HG03565 (cell line): Measurements from ENCODE around the gene COQ4.

Experiments
- ATAC-seq: cut with Tn5 transposase; IDR thresholded peaks from one replicate; pipeline ENCODE4 v1.9.1; 2021; ENCODE audit warnings: mild to moderate bottlenecking, moderate library complexity; ENCODE audit not compliant: unreplicated experiment

Gene COQ4

GRCh38 chr9:128340691-128341434, 18.2 kb downstream of the COQ4 start:
- no peak for ATAC-seq

- no peak for ATAC-seq
These were observed 18.8 kb downstream of the COQ4 start for GRCh38 chr9:128341435-128341849.

- no peak for ATAC-seq
These were observed 20.5 kb downstream of the COQ4 start for GRCh38 chr9:128342971-128343680.

DNA sequence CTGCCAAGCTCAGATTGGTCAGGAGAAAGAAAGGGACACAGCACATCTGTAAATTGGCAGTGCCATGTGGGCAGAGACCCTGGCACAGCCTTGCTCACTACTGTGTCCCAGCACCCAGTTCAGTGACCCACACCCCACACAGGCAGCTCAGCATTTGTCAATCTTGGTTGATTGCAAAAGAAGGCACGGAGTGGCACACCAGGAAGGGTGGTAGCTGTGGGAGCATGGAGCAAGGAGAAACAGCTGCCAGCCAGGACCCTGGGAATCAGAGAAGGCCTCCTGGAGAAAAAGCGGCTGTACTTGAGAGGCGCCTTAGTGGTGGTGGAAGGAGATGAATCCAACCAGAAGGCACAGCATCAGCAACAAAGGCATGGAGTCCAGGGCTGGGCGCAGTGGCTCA, 21.2 kb downstream of the COQ4 start:
- no peak for ATAC-seq

DNA sequence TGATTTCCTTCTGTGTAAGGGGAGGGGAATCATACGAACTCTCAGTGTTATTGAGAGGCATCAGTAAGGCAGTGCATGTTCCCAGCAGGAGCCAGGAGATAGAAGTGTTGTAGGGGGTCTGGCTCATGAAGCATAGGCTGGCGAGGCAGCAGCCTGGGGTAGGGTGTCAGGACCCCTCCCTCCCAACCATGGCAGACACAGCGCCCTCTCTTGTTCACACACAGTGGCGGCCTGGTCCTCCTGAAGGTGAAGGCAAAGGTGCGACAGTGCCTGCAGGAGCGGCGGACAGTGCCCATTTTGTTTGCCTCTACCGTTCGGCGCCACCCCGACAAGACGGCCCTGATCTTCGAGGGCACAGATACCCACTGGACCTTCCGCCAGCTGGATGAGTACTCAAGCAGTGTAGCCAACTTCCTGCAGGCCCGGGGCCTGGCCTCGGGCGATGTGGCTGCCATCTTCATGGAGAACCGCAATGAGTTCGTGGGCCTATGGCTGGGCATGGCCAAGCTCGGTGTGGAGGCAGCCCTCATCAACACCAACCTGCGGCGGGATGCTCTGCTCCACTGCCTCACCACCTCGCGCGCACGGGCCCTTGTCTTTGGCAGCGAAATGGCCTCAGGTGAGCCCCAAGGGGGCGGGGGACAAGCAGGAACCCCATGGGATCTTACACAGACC, 22.4 kb downstream of the COQ4 start:
- ATAC-seq: no peak

- ATAC-seq: no peak
These were observed 26.5 kb downstream of the COQ4 start for GRCh38 chr9:128349125-128349524.

DNA sequence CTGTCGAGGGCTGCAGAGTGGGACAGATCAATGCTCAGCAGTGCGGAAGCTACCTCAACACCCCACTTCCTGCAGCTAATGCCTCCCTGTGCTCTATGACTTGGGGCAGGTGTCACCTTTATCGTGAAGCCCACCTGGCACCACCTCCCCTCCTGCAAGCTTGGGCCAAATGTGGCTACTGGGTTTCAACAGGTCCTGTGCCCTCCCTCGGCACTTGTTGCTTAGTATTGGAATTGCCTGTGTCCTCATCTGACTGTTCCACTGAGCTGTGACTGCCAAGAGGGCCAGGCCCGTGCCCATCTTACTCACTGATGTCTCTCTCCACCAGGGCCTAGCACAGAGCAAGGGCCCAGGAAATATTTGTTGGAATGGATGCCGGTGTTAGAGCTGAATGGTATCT, 27.1 kb downstream of the COQ4 start:
- no peak for ATAC-seq

DNA sequence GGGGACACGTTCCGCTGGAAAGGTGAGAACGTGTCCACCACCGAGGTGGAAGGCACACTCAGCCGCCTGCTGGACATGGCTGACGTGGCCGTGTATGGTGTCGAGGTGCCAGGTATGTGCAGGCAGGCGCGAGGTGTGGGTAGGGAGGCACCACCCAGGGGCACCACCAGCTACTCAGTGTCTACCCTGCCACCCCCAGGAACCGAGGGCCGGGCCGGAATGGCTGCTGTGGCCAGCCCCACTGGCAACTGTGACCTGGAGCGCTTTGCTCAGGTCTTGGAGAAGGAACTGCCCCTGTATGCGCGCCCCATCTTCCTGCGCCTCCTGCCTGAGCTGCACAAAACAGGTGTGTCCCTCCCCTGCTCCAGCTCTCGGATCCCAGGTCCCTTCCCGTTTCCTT, 32.8 kb downstream of the COQ4 start:
- no peak for ATAC-seq

GRCh38 chr9:128358090-128358489, 35.5 kb downstream of the COQ4 start:
- no peak for ATAC-seq

DNA sequence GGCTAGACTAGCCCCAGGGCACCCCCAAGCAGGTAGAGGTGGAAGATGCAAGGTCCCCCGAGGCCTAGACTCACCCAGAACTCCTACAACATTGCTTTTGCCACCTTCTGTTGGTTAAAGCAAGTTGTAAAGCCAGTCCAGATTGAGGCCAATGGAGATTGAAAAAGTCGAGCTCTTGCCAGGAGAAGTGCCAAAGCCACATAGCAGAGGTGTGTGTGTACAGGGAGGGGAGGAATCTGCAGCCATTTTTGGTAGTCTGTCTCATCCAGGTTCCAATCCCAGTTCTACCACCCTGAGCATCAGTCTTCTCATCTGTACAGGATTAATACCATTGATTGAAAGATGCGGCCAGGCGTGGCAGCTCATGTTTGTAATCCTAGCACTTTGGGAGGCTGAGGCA, 36.2 kb downstream of the COQ4 start:
- ATAC-seq: no peak

DNA sequence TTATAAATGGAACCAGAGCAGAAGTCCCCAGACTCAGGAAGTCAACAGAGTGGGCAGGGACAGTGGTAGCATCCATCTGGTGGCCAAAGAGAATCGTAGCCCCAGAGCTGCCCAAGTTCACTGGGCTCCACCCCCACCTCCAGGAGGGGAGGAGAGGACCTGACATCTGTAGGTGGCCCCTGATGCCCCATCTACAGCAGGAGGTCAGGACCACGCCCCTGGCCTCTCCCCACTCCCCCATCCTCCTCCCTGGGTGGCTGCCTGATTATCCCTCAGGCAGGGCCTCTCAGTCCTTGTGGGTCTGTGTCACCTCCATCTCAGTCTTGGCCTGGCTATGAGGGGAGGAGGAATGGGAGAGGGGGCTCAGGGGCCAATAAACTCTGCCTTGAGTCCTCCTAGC, 38.2 kb downstream of the COQ4 start:
- ATAC-seq: no peak

DNA sequence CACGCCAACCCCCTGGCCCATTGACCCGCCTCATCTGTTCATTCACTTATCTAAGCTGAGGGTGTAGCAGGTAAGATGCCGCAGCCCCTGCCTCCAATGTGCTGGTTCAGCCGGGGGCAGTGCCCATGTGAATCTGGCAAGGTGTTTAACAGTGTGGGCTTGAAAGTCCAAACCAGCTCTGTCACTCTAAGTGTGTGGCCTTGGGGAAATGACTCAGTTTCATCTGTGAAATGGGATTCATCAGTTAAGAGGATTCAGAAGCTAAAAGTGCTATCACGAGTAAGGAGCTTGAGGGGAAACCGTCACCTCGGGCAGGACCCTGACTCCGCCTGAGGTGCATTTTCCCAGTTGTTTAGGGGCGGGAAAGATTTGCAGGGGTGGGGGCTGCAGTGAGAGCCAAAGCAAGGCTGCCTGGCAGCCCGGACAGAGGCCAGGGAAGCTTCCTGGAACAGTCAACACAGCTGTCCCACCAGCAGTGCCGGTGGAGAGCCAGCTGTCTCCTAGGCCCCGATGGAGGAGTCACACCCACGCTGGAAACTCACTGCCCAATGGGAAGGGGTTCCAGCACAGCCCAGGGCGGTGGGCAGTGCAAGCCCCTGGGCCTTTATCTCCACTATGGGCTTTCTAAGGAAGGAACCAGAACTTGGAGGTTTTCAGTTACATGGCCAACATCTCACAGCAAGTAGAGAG, 38.8 kb downstream of the COQ4 start:
- ATAC-seq: no peak

GRCh38 chr9:128361986-128362646, 39.5 kb downstream of the COQ4 start:
- ATAC-seq: peak; percentile 54

- ATAC-seq: no peak
These were observed 40.1 kb downstream of the COQ4 start for GRCh38 chr9:128362774-128363173.

GRCh38 chr9:128365525-128365924, 42.9 kb downstream of the COQ4 start:
- no peak for ATAC-seq

DNA sequence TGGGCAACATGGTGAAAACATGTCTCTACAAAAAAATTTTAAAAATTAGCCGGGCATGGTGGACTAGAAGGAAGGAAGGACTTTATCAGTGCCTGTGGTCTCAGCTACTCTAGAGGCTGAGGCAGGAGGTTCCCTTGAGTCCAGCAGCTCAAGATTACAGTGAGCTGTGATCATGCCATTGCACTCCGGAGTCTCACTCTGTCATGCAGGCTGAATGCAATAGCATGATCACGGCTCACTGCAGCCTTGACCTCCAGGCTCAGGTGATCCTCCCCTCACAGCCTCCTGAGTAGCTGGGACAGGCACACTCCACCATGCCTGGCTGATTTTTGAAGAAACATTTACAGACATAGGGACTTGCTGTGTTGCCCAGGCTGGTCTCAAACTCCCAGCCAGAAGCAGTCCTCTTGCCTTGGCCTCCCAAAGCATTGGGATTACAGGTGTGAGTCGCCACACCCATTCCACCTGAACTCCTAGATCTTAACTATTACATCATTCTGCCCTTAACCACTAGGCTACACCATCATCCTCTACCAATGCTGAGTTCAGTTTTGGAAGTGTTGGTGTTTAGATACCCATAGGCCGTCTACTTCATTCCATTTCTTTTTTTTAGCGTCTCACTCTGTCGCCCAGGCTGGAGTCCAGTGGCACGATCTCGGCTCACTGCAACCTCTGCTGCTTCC, 46.5 kb downstream of the COQ4 start:
- no peak for ATAC-seq

- ATAC-seq: no peak
These were observed 47.7 kb downstream of the COQ4 start for GRCh38 chr9:128370367-128370751.

DNA sequence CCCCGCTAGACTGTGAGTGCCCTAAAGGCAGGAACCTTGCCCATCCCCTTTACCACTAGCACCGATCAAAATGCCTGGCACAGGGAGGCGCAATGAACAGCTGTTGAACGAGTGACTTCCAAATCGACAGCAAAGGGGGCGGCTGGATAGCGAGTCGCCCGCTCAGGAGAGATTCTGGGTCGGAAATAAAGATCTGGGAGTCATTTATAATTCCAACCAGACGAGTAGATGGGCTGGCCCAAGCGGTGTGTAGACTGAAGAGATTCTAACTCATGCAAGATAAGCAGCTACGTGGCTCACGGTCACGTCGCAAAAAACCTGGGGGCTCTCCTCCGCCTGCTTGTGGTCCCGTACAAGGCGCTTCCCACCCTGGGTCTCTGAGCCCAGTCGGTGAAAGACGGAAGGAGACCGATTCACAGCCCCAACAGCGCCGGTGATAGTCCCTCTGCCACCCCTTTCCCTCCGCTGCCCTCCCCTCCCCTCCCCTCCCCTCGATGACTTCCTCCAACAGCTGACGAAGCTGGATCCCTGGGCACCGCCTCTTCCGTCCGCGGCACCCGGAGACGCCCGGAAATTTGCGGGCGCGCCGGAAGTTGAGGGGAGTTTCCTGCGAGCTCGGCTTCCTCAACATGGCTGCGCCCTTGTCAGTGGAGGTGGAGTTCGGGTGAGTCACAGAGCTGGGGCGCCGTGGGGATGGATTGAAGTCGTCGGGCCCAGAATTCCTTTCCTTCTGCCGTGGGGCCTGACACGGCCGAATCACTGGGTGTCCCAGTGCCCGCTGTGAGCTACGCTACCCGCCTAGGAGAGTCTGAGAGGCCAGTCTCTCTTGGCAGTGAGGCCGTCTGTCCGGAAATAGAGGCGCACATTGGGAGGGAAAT, 48.4 kb downstream of the COQ4 start, which contains the start of gene URM1:
TSS of gene URM1 (plus strand) at position 623 of the 878 bp plus-strand sequence. CDS start at position 630, 7 bp downstream.
- ATAC-seq: peak; percentile 93

GRCh38 chr9:128371630-128372117, 49.0 kb downstream of the COQ4 start:
- ATAC-seq: no peak
